ENCODE data around the gene DMPK.

DNA sequence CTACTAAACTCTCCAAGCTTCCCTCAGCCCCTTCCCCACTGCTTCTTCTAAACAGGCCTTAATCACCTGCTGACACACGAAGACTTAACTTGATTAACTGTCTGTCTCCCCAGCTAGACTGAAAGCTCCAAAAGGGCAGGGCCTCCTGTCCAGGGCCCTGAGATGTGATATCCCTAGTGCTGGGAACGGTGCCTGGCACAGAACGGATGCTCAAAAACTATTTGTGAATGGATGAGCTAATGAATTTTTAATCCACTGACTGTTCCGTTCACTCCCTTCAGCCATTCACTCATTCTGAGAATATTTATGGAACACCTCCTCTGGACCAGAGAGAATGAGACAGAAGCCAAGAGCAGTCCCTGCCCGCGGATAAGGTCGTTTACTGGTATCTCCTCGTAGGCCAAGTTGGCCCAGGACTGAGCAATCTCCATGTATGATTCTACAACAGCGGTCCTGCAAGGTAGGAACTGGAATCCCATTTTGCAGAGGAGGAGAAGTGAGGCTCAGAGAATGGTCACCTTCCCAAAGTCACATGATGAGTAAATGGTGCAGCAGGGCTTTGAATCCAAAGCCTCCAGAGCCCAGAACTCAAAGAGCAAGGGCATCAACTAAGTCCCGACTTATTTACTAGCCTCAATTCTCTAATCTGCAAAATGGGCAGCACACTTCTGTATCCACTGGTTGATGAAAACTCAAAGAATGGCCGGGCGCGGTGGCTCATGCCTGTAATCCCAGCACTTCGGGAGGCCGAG lies 6.9 kb upstream of the DMPK start:
- TF ChIP-seq, protein P1, sequence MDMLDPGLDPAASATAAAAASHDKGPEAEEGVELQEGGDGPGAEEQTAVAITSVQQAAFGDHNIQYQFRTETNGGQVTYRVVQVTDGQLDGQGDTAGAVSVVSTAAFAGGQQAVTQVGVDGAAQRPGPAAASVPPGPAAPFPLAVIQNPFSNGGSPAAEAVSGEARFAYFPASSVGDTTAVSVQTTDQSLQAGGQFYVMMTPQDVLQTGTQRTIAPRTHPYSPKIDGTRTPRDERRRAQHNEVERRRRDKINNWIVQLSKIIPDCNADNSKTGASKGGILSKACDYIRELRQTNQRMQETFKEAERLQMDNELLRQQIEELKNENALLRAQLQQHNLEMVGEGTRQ (IDR thresholded peaks at IDR 0.05; ENCODE audit: borderline replicate concordance, low read depth, low read length) = no peak
- TF ChIP-seq FOXM1 (IDR thresholded peaks at IDR 0.05; ENCODE audit: low read depth) (no peak), EP300 (IDR thresholded peaks at IDR 0.05; ENCODE audit: borderline replicate concordance in 1 of 2, low read depth in 1 of 2, low read length in 1 of 2) (no peak), RAD21 (IDR thresholded peaks at IDR 0.05; ENCODE audit: low read length) (no peak), YY1 (IDR thresholded peaks at IDR 0.05; ENCODE audit: low read depth) (no peak), GATA2 (CRISPR knock-in tag; IDR thresholded peaks at IDR 0.05) (no peak), MXI1 (IDR thresholded peaks at IDR 0.05; ENCODE audit: low read depth, low read length) (no peak), POLR2AphosphoS5 (IDR thresholded peaks at IDR 0.05; ENCODE audit: low read depth, low read length) (no peak), SMC3 (IDR thresholded peaks at IDR 0.05; ENCODE audit: low read depth, low read length) (no peak), RFX5 (IDR thresholded peaks at IDR 0.05; ENCODE audit: low read length) (no peak), TEAD4 (IDR thresholded peaks at IDR 0.05; ENCODE audit: borderline replicate concordance, insufficient read depth) (no peak), ELF1 (IDR thresholded peaks at IDR 0.05) (no peak)
- TF ChIP-seq, protein P2, sequence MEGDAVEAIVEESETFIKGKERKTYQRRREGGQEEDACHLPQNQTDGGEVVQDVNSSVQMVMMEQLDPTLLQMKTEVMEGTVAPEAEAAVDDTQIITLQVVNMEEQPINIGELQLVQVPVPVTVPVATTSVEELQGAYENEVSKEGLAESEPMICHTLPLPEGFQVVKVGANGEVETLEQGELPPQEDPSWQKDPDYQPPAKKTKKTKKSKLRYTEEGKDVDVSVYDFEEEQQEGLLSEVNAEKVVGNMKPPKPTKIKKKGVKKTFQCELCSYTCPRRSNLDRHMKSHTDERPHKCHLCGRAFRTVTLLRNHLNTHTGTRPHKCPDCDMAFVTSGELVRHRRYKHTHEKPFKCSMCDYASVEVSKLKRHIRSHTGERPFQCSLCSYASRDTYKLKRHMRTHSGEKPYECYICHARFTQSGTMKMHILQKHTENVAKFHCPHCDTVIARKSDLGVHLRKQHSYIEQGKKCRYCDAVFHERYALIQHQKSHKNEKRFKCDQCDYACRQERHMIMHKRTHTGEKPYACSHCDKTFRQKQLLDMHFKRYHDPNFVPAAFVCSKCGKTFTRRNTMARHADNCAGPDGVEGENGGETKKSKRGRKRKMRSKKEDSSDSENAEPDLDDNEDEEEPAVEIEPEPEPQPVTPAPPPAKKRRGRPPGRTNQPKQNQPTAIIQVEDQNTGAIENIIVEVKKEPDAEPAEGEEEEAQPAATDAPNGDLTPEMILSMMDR (IDR thresholded peaks at IDR 0.05) = no peak
- TF ChIP-seq, protein P3, sequence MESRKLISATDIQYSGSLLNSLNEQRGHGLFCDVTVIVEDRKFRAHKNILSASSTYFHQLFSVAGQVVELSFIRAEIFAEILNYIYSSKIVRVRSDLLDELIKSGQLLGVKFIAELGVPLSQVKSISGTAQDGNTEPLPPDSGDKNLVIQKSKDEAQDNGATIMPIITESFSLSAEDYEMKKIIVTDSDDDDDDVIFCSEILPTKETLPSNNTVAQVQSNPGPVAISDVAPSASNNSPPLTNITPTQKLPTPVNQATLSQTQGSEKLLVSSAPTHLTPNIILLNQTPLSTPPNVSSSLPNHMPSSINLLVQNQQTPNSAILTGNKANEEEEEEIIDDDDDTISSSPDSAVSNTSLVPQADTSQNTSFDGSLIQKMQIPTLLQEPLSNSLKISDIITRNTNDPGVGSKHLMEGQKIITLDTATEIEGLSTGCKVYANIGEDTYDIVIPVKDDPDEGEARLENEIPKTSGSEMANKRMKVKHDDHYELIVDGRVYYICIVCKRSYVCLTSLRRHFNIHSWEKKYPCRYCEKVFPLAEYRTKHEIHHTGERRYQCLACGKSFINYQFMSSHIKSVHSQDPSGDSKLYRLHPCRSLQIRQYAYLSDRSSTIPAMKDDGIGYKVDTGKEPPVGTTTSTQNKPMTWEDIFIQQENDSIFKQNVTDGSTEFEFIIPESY (IDR thresholded peaks at IDR 0.05; ENCODE audit: borderline replicate concordance, low read depth) = no peak
